SK-N-SH (cell line): ENCODE data around the gene BARD1. TPM values are rescaled to one million over a fixed set of nuclear protein-coding genes. Genes with fewer than 3 reads are reported as not detected.

ENCODE experiments used
- CTCF ChIA-PET: fragments of 300-600, 350-600 bp; formaldehyde crosslinking; extraction: SDS; loops from one replicate; lab custom pipeline; 2021; lab: Yijun Ruan, JAX
- POLR2A ChIA-PET: fragments of 350-600 bp; sonication (Branson Sonifier 250); formaldehyde crosslinking; extraction: SDS; loops from one replicate; lab custom pipeline; 2020; ENCODE audit warnings: antibody characterized with exemption, inconsistent platforms; lab: Yijun Ruan, JAX
- DNase-seq: peaks from one replicate; pipeline ENCODE4 v3.0.0; 2012
- H2AFZ ChIP-seq: fragments of 200-600 bp; sonication (generic); 2 replicates; pipeline ENCODE4 v1.8.1; 2016; ENCODE audit warnings: antibody characterized with exemption, mild to moderate bottlenecking, low read depth
- H3F3A ChIP-seq: fragments of 200-600 bp; sonication (generic); replicated peaks from 2 replicates; pipeline ENCODE3; 2016; ENCODE audit warnings: antibody characterized with exemption, mild to moderate bottlenecking; ENCODE audit not compliant: insufficient read depth
- H3K27ac ChIP-seq, 2 experiments: fragments of 200-500 bp in 1 of 2; fragments of 200-600 bp in 1 of 2; sonication (Bioruptor generic) in 1 of 2; sonication (generic), shearing (Covaris generic) in 1 of 2; 2 replicates each; pipeline versions ENCODE4 v1.5.1 to v1.6.1; 2014 to 2016; ENCODE audit warnings: low read depth in 2 of 2, inconsistent platforms in 1 of 2, low read length in 1 of 2, mild to moderate bottlenecking in 1 of 2, mixed read lengths in 1 of 2
- H3K27me3 ChIP-seq: fragments of 200-600 bp; sonication (generic), shearing (Covaris generic); 2 replicates; pipeline ENCODE4 v1.6.1; 2016; ENCODE audit warnings: mixed run types; ENCODE audit not compliant: insufficient read depth
- H3K36me3 ChIP-seq, 2 experiments: fragments of 200-500 bp in 1 of 2; fragments of 200-600 bp in 1 of 2; sonication (Bioruptor generic) in 1 of 2; sonication (generic) in 1 of 2; replicated peaks in 1 of 2; 2 replicates each; pipeline versions ENCODE3 to v1.5.1; 2014 to 2016; ENCODE audit warnings: low read length in 1 of 2, mild to moderate bottlenecking in 1 of 2; ENCODE audit not compliant: insufficient read depth in 2 of 2, control insufficient read depth in 1 of 2
- H3K4me1 ChIP-seq, 2 experiments: fragments of 200-500 bp in 1 of 2; fragments of 200-600 bp in 1 of 2; sonication (Bioruptor generic) in 1 of 2; sonication (generic), shearing (Covaris generic) in 1 of 2; 2 replicates each; pipeline versions ENCODE4 v1.5.1 to v1.6.1; 2014 to 2016; ENCODE audit warnings: low read depth in 1 of 2, low read length in 1 of 2, mixed run types in 1 of 2; ENCODE audit not compliant: insufficient read depth in 2 of 2, control insufficient read depth in 1 of 2
- H3K4me2 ChIP-seq: fragments of 200-600 bp; sonication (generic), shearing (Covaris generic); 2 replicates; pipeline ENCODE4 v1.6.1; 2017; ENCODE audit warnings: mixed run types
- H3K4me3 ChIP-seq, 2 experiments: fragments of 200-500 bp in 1 of 2; fragments of 200-600 bp in 1 of 2; sonication (Bioruptor generic) in 1 of 2; sonication (generic), shearing (Covaris generic) in 1 of 2; 2 replicates each; pipeline versions ENCODE4 v1.5.1 to v1.8.1; 2014 to 2016; ENCODE audit warnings: low read depth in 2 of 2, inconsistent platforms in 1 of 2, low read length in 1 of 2, mild to moderate bottlenecking in 1 of 2, mixed read lengths in 1 of 2, moderate library complexity in 1 of 2
- H3K79me2 ChIP-seq: fragments of 200-600 bp; sonication (generic); 2 replicates; pipeline ENCODE4 v1.8.1; 2017; ENCODE audit warnings: mild to moderate bottlenecking; ENCODE audit not compliant: insufficient read depth
- H3K9ac ChIP-seq: fragments of 200-600 bp; sonication (generic); 2 replicates; pipeline ENCODE4 v1.6.1; 2017; ENCODE audit warnings: mixed run types
- H3K9me2 ChIP-seq: fragments of 200-600 bp; sonication (generic); 2 replicates; pipeline ENCODE4 v1.6.1; 2017; ENCODE audit warnings: mixed run types
- H3K9me3 ChIP-seq: fragments of 200-600 bp; sonication (generic); 2 replicates; pipeline ENCODE4 v1.6.1; 2017; ENCODE audit warnings: mixed run types, mild to moderate bottlenecking, moderate library complexity
- H4K20me1 ChIP-seq: fragments of 200-600 bp; sonication (generic); 2 replicates; pipeline ENCODE4 v1.6.1; 2017; ENCODE audit warnings: mild to moderate bottlenecking, mixed run types; ENCODE audit not compliant: insufficient read depth
- ELF1 ChIP-seq: IDR thresholded peaks from 2 replicates; pipeline ENCODE4 v1.4.0; 2012
- EP300 ChIP-seq, 2 experiments: IDR thresholded peaks; 2 replicates each; pipeline versions ENCODE4 v1.4.0 to v1.6.1; 2012; ENCODE audit warnings: borderline replicate concordance in 1 of 2, low read depth in 1 of 2, low read length in 1 of 2
- EZH2phosphoT487 ChIP-seq: fragments of 200-600 bp; sonication (generic); IDR thresholded peaks from 2 replicates; pipeline ENCODE4 v1.6.1; 2017; ENCODE audit warnings: low read depth, mixed run types, mild to moderate bottlenecking, antibody characterized with exemption, moderate library complexity, borderline replicate concordance
- GABPA ChIP-seq: IDR thresholded peaks from 2 replicates; pipeline ENCODE4 v1.4.0; 2012; ENCODE audit warnings: low read depth, mild to moderate bottlenecking
- JUND ChIP-seq: IDR thresholded peaks from 2 replicates; pipeline ENCODE4 v1.4.0; 2012
- NFIC ChIP-seq: IDR thresholded peaks from 2 replicates; pipeline ENCODE4 v1.4.0; 2012; ENCODE audit warnings: borderline replicate concordance
- NRF1 ChIP-seq: IDR thresholded peaks from 2 replicates; pipeline ENCODE4 v1.6.1; 2012; ENCODE audit warnings: low read depth, mild to moderate bottlenecking, low read length
- PBX3 ChIP-seq: IDR thresholded peaks from 2 replicates; pipeline ENCODE4; 2012
- POLR2AphosphoS5 ChIP-seq: IDR thresholded peaks from 2 replicates; pipeline ENCODE4 v1.6.1; 2012; ENCODE audit warnings: low read depth, low read length
- RXRA ChIP-seq: IDR thresholded peaks from 2 replicates; pipeline ENCODE4 v1.4.0; 2012; ENCODE audit warnings: low read depth, mild to moderate bottlenecking, borderline replicate concordance
- SIN3A ChIP-seq: IDR thresholded peaks from 2 replicates; pipeline ENCODE4 v1.6.1; 2012; ENCODE audit warnings: low read depth, mild to moderate bottlenecking, low read length, moderate library complexity, borderline replicate concordance
- SMC3 ChIP-seq: IDR thresholded peaks from 2 replicates; pipeline ENCODE4 v1.6.1; 2012; ENCODE audit warnings: low read depth, low read length, improper control_type of control experiment
- TAF1 ChIP-seq: IDR thresholded peaks from 2 replicates; pipeline ENCODE4 v1.6.1; 2012; ENCODE audit warnings: low read depth, mild to moderate bottlenecking, low read length, moderate library complexity, borderline replicate concordance
- TEAD4 ChIP-seq: IDR thresholded peaks from 2 replicates; pipeline ENCODE4 v1.4.0; 2012; ENCODE audit warnings: mild to moderate bottlenecking, borderline replicate concordance; ENCODE audit not compliant: insufficient read depth
- USF2 ChIP-seq: fragments of 150-350 bp; IDR thresholded peaks from 2 replicates; pipeline ENCODE4 v1.6.1; 2017; ENCODE audit warnings: antibody characterized with exemption, low read length, low read depth, borderline replicate concordance
- YY1 ChIP-seq: IDR thresholded peaks from 2 replicates; pipeline ENCODE4 v1.4.0; 2012; ENCODE audit warnings: low read depth, mild to moderate bottlenecking
- WGBS: methylation state at CpG from one replicate; pipeline ENCODE4 v1.1.6; 2017; ENCODE audit warnings: low lambda C conversion rate; 5-methylcytosine and 5-hydroxymethylcytosine counted together
- polyA plus RNA-seq, 3 experiments: library from polyadenylated mRNA; depleted of rRNA; stranded (reverse); fragments of >200 nt; gene quantifications; 2 replicates each; pipeline ENCODE4 v1.2.3, GENCODE V29; 2012

Gene BARD1
- 2.4 and 2.7 TPM in 2 replicates for polyA plus RNA-seq (2012; rRNA removed)
- 2.0 and 2.5 TPM in 2 replicates for polyA plus RNA-seq (2012; cell fraction: cytosol; rRNA removed)
- polyA plus RNA-seq (2012; cell fraction: nucleus; rRNA removed): 6.5 and 8.6 TPM in 2 replicates

- Histone ChIP-seq H2AFZ (peak within 1 kb of the TSS; percentile 98), H3K4me2 (peak within 1 kb of the TSS; percentile 79), H3K4me3 (peak within 1 kb of the TSS; percentile 91 to 100), H3K36me3 (no peaks in the 10 kb centered on the region), H3K9me2 (no peaks in the 10 kb centered on the region), H3K9me3 (no peaks in the 10 kb centered on the region), H3K27me3 (no peaks in the 10 kb centered on the region), H3K27ac (peak within 1 kb of the TSS; percentile 86 to 95)
- CTCF ChIA-PET: interaction anchor here (0.6 to 1.6 kb wide), 2 partner anchors 22 to 152 kb away, joined by 3 read pairs; no protein-coding TSS in a partner anchor
- DNase-seq: peak; percentile 51
- 2% methylated on average over 33 of the region's 76 CpGs for WGBS
- TF ChIP-seq NRF1 (no peak), JUND (no peak), NFIC (0 out of 2 replicates have a peak, but pooled peaks have one; percentile 2), SMC3 (no peak), GABPA (no peak), POLR2AphosphoS5 (peak; percentile 47; the same call in 1 of the 2 replicates), RXRA (no peak), EZH2phosphoT487 (no peak), TAF1 (0 out of 2 replicates have a peak, but pooled peaks have one; percentile 36), YY1 (peak; percentile 38; the same call in 1 of the 2 replicates), ELF1 (no peak), TEAD4 (no peak), USF2 (no peak), SIN3A (peak; percentile 47; the same call in 1 of the 2 replicates), EP300 (IDR thresholded peaks at IDR 0.05; ENCODE audit: borderline replicate concordance in 1 of 2, low read depth in 1 of 2, low read length in 1 of 2) (no peak), PBX3 (no peak)
- TF ChIP-seq, all 33 proteins: peak for 5
- no peaks in the 10 kb centered on the region; the same call in 1 of the 2 replicates for H4K20me1 ChIP-seq
- H3F3A ChIP-seq: peaks cover 11% of the 10 kb centered on the region
- peak within 1 kb of the TSS; percentile 94 for H3K9ac ChIP-seq
- H3K4me1 ChIP-seq: peaks cover 10 to 11% of the 10 kb centered on the region in 2 experiments; a peak in 3 of 4 replicates
- POLR2A ChIA-PET: interaction anchor here (0.6 to 1.1 kb wide), 2 partner anchors 461 to 503 kb away, joined by 3 read pairs; partner anchors contain the start of gene ATIC
- H3K79me2 ChIP-seq: peaks cover 52% of the 10 kb centered on the region
Observed at GRCh38 chr2:214808981-214809750, at the start of gene BARD1. BARD1 (minus strand) TSS chr2:214809683; CDS start chr2:214809569, 114 bp downstream.
